GM12891 (cell line): Measurements from ENCODE around the gene ABTB2.
A peak's percentile ranks its signal among the peaks of the same experiment; 100 is the strongest.
"Not testable (repeated sequence)": the region's sequence is repeated elsewhere in the genome, so short reads cannot be mapped to it uniquely, and the experiment has no call there.

Experiments used
- DNase-seq: peaks from one replicate; pipeline ENCODE4 v3.0.0; 2011; ENCODE audit warnings: low spot score; ENCODE audit not compliant: insufficient read length
- FAIRE-seq: peaks from 2 replicates; lab custom pipeline; 2011; peaks lifted over from hg19 to GRCh38; lab: Jason Lieb, UNC
- PAX5 ChIP-seq: IDR thresholded peaks from 2 replicates; pipeline ENCODE4 v1.6.1; 2011; ENCODE audit warnings: low read length, moderate library complexity, mild to moderate bottlenecking; ENCODE audit not compliant: insufficient read depth, severe bottlenecking
- POLR2A ChIP-seq: IDR thresholded peaks from 2 replicates; pipeline ENCODE4 v1.6.1; 2011; ENCODE audit warnings: low read depth, low read length, control low read depth
- POLR2AphosphoS5 ChIP-seq: IDR thresholded peaks from 2 replicates; pipeline ENCODE4 v1.6.1; 2011; ENCODE audit warnings: low read depth, low read length, control low read depth
- POU2F2 ChIP-seq: IDR thresholded peaks from 2 replicates; pipeline ENCODE4 v1.6.1; 2011; ENCODE audit warnings: low read depth, mild to moderate bottlenecking, control low read depth, low read length, moderate library complexity
- SPI1 ChIP-seq: IDR thresholded peaks from 2 replicates; pipeline ENCODE4 v1.6.1; 2011; ENCODE audit warnings: low read depth, low read length, control low read depth
- TAF1 ChIP-seq: IDR thresholded peaks from 2 replicates; pipeline ENCODE4 v1.6.1; 2011; ENCODE audit warnings: low read depth, low read length, control low read depth

The ABTB2 gene

GRCh38 chr11:34188181-34188580, 169.6 kb downstream of the ABTB2 start:
- DNase-seq (no peak), FAIRE-seq (no peak)
- no peak for TF ChIP-seq POLR2AphosphoS5
- TF ChIP-seq POLR2A, result no peak
- no peak for TF ChIP-seq POU2F2
- TF ChIP-seq SPI1, result no peak
- no peak for TF ChIP-seq PAX5
- no peak for TF ChIP-seq TAF1

DNA sequence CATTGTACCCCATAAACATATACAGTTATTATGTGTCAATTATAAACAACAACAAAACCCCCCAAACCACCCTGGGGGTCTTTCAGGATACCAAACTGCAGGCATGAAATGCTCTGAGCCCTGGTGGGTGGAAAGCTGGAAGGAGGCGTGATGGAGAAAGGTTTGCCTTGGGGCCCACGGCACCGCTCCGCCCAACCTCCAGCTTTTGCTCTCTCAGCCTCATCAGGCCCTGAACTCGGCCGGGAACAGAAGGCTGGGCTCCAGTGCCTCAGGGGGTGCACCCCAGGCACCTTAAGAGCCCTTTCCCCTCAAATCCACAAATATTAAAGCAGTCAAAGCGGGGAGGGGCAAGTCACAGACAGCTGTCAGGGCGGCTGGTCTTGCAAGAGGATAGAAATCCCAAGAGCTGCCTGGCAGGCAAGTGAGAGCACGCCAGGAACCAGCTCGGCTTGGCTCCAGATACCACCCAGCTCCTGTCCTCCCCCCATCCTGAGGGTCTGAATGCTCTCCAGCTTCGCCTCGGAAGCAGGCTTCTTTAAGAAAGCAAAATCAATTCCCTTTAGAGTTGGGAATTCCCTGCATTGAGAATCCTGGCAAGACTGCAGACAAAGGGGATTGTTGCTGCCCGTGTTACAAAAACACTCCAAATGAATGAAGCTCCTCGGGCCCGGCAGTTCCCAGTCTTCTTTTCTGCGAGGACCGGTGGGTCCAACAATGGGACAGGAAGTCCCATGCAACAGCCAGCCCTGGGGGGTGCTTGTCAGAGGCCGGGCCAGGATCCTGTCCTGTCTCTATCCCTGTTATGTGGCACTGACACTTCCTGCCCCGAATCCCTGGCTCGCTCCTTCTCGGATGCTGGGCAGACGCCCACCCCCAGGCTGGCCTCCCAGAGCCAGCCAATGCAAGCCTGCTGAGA, 171.6 kb downstream of the ABTB2 start:
- FAIRE-seq, result no peak
- TF ChIP-seq SPI1 (no peak), TAF1 (no peak), POU2F2 (no peak), POLR2AphosphoS5 (no peak), POLR2A (no peak), PAX5 (no peak)

GRCh38 chr11:34184505-34185015, 173.2 kb downstream of the ABTB2 start:
- FAIRE-seq, result no peak
- TF ChIP-seq POU2F2 (no peak), PAX5 (no peak), POLR2A (no peak), POLR2AphosphoS5 (no peak), TAF1 (no peak), SPI1 (no peak)
- DNase-seq, result no peak

More for the DNA sequence above, 171.6 kb downstream of the ABTB2 start:
- DNase-seq, result no peak

GRCh38 chr11:34183848-34184391, 173.9 kb downstream of the ABTB2 start:
- no peak for TF ChIP-seq TAF1
- TF ChIP-seq POLR2A, result no peak
- TF ChIP-seq POU2F2, result no peak
- TF ChIP-seq SPI1, result no peak
- TF ChIP-seq PAX5, result no peak
- no peak for TF ChIP-seq POLR2AphosphoS5
- no peak for FAIRE-seq

DNA sequence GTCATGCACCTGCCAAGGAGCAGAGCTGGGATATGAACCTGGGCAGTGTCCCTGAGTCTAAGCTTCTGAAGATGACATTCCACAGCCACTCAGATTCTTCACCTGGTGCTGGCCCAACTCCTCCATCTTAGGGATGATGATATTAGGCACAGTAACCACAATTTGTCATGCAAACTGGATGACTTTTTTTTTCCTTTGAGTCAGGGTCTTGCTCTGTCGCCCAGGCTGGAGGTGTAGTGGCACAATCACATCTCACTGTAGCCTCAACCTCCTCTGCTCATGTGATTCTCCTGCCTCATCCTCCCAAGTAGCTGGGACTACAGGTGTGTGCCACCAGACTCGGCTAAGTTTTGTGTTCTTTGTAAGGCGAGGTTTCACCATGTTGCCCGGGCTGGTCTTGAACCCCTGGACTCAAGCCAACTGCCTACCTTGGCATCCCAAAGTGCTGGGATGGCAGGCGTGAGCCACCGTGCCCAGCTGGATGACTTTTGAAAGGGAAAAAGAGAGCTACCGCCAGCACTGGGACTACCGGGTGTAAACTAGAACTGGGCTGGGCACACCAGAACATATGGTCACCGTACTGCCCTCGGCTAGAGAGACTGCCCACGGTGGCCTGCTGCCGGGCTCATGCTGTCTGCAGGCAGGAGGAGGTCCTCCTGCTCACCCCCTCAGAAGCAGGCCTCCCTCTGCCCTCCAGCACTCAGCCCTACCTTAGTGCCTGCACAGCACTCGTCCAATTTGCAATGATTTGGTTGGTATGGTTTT, 174.7 kb downstream of the ABTB2 start:
- DNase-seq, result no peak
- peak; percentile 48 for FAIRE-seq
- no peak for TF ChIP-seq POLR2A

More at GRCh38 chr11:34183848-34184391, 173.9 kb downstream of the ABTB2 start:
- no peak for DNase-seq

DNA sequence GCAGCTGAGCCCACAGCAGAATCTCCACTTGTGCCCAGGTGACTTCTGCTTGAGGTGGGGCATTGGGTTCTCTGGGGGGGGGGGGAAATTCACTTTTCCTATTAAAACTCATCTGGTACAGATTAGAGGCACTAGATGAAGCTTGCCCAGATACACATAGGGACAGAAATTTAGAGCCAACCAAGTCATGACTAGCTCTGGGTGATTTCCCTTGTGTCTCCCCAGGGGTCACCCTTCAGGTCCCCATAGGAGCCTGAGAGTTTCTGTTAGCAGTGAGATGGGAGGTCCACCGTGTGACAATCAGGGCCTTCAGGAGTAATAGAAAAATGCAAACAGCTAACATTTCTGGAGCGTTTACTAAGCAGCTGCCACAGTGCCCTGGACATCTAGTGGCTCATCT, 175.4 kb downstream of the ABTB2 start:
- no peak for FAIRE-seq

GRCh38 chr11:34181856-34182405, 175.9 kb downstream of the ABTB2 start:
- FAIRE-seq, result no peak
- TF ChIP-seq POLR2AphosphoS5 (no peak), POU2F2 (no peak), POLR2A (no peak), SPI1 (no peak), TAF1 (no peak)
- no peak for DNase-seq

More for the DNA sequence above, 175.4 kb downstream of the ABTB2 start:
- DNase-seq, result no peak
- TF ChIP-seq POU2F2 (no peak), TAF1 (no peak), PAX5 (no peak)

- no peak for TF ChIP-seq POLR2AphosphoS5
- no peak for TF ChIP-seq POLR2A
- no peak for TF ChIP-seq PAX5
- TF ChIP-seq SPI1, result no peak
- no peak for TF ChIP-seq POU2F2
- TF ChIP-seq TAF1, result no peak
- DNase-seq (no peak), FAIRE-seq (no peak)
These were observed 176.6 kb downstream of the ABTB2 start for GRCh38 chr11:34181251-34181650.

GRCh38 chr11:34180814-34181165, 177.0 kb downstream of the ABTB2 start:
- not testable (repeated sequence) for DNase-seq, FAIRE-seq
